HEK293 (cell line): ENCODE measurements around the gene ACSS1.
"Not testable (repeated sequence)": the region's sequence is repeated elsewhere in the genome, so short reads cannot be mapped to it uniquely, and the experiment has no call there.

Experiments
- CTCF ChIA-PET: fragments of 350-600 bp; formaldehyde crosslinking; extraction: SDS; loops from one replicate; lab custom pipeline; 2021; ENCODE audit warnings: antibody characterized with exemption; lab: Yijun Ruan, JAX
- POLR2A ChIA-PET: fragments of 300-600 bp; formaldehyde crosslinking; extraction: SDS; loops from one replicate; lab custom pipeline; 2020; ENCODE audit warnings: antibody characterized with exemption, inconsistent platforms; lab: Yijun Ruan, JAX
- H3K27ac ChIP-seq: fragments of 200-500 bp; sonication (Bioruptor generic); 2 replicates; pipeline ENCODE4 v1.5.1; 2014; ENCODE audit warnings: low read depth, low read length, control low read depth, inconsistent platforms; ENCODE audit errors: extremely low read depth
- H3K36me3 ChIP-seq, 2 experiments: fragments of 200-500 bp in 1 of 2; sonication (Bioruptor generic) in 1 of 2; 1 replicate in 1 of 2; 2 replicates in 1 of 2; pipeline ENCODE4 v1.5.1; 2014 to 2017; ENCODE audit warnings: inconsistent platforms in 2 of 2, low read length in 2 of 2; ENCODE audit not compliant: control insufficient read depth in 2 of 2, insufficient read depth in 1 of 2
- H3K4me1 ChIP-seq: fragments of 200-500 bp; sonication (Bioruptor generic); 2 replicates; pipeline ENCODE4 v1.5.1; 2014; ENCODE audit warnings: mild to moderate bottlenecking, low read length, inconsistent platforms; ENCODE audit not compliant: control insufficient read depth, insufficient read depth
- H3K4me3 ChIP-seq: 2 replicates; pipeline ENCODE4 v1.5.1; 2011; ENCODE audit warnings: low read depth, mild to moderate bottlenecking, control low read depth, low read length, moderate library complexity
- H3K9me3 ChIP-seq: fragments of 200-500 bp; sonication (Bioruptor generic); 2 replicates; pipeline ENCODE4 v1.5.1; 2014; ENCODE audit warnings: low read depth, low read length, inconsistent platforms; ENCODE audit not compliant: control insufficient read depth, insufficient read depth
- MZF1 ChIP-seq: fragments of 450-650 bp; formaldehyde crosslinking; IDR thresholded peaks from 2 replicates; pipeline ENCODE4 v1.5.1; 2017; ENCODE audit warnings: missing biosample characterization, missing genetic modification characterization, borderline replicate concordance
- SALL2 ChIP-seq: fragments of 450-650 bp; formaldehyde crosslinking; IDR thresholded peaks from 2 replicates; pipeline ENCODE4 v1.5.0; 2017; ENCODE audit warnings: missing biosample characterization, mild to moderate bottlenecking, missing genetic modification characterization, borderline replicate concordance
- SETDB1 ChIP-seq: IDR thresholded peaks from one replicate; pipeline ENCODE4 v1.6.1; 2017; ENCODE audit warnings: mild to moderate bottlenecking, low read length, moderate library complexity, mixed read lengths; ENCODE audit not compliant: insufficient read length
- SP7 ChIP-seq: fragments of 450-650 bp; formaldehyde crosslinking; IDR thresholded peaks from 2 replicates; pipeline ENCODE4 v1.5.1; 2016; ENCODE audit warnings: missing biosample characterization, missing genetic modification characterization
- ZFHX2 ChIP-seq: fragments of 450-650 bp; formaldehyde crosslinking; conservative IDR thresholded peaks from 2 replicates; pipeline ENCODE4 v1.5.1; 2016; ENCODE audit warnings: missing biosample characterization, missing genetic modification characterization
- ZFP3 ChIP-seq: fragments of 450-650 bp; formaldehyde crosslinking; IDR thresholded peaks from 2 replicates; pipeline ENCODE4 v1.5.1; 2016; ENCODE audit warnings: low read depth, missing biosample characterization, missing genetic modification characterization
- ZNF146 ChIP-seq: fragments of 450-650 bp; formaldehyde crosslinking; IDR thresholded peaks from 2 replicates; pipeline ENCODE4 v1.5.1; 2016; ENCODE audit warnings: missing biosample characterization, missing genetic modification characterization
- ZNF221 ChIP-seq: fragments of 450-650 bp; formaldehyde crosslinking; IDR thresholded peaks from 2 replicates; pipeline ENCODE4 v1.5.1; 2017; ENCODE audit warnings: missing biosample characterization, missing genetic modification characterization, borderline replicate concordance
- ZNF394 ChIP-seq: fragments of 450-650 bp; formaldehyde crosslinking; IDR thresholded peaks from 2 replicates; pipeline ENCODE4 v1.5.1; 2016; ENCODE audit warnings: missing biosample characterization, missing genetic modification characterization, mild to moderate bottlenecking, moderate library complexity, borderline replicate concordance
- ZNF521 ChIP-seq: fragments of 450-650 bp; formaldehyde crosslinking; IDR thresholded peaks from 2 replicates; pipeline ENCODE4 v1.5.1; 2017; ENCODE audit warnings: missing biosample characterization, mild to moderate bottlenecking, missing genetic modification characterization
- ZNF600 ChIP-seq: fragments of 450-650 bp; formaldehyde crosslinking; IDR thresholded peaks from 2 replicates; pipeline ENCODE4 v1.5.1; 2016; ENCODE audit warnings: missing biosample characterization, missing genetic modification characterization
- ZNF629 ChIP-seq: fragments of 450-650 bp; formaldehyde crosslinking; IDR thresholded peaks from 2 replicates; pipeline ENCODE4 v1.5.1; 2017; ENCODE audit warnings: missing biosample characterization, missing genetic modification characterization
- ZNF658 ChIP-seq: fragments of 450-650 bp; formaldehyde crosslinking; IDR thresholded peaks from 2 replicates; pipeline ENCODE4; 2016; ENCODE audit warnings: missing biosample characterization, missing genetic modification characterization
- ZNF670 ChIP-seq: fragments of 450-650 bp; formaldehyde crosslinking; IDR thresholded peaks from 2 replicates; pipeline ENCODE4 v1.5.1; 2016; ENCODE audit warnings: missing biosample characterization, missing genetic modification characterization, low read depth
- ZNF785 ChIP-seq: fragments of 450-650 bp; formaldehyde crosslinking; IDR thresholded peaks from 2 replicates; pipeline ENCODE4 v1.5.1; 2016; ENCODE audit warnings: missing biosample characterization, missing genetic modification characterization
- ZSCAN30 ChIP-seq: fragments of 450-650 bp; IDR thresholded peaks from 2 replicates; pipeline ENCODE4 v1.5.1; 2018; ENCODE audit warnings: missing biosample characterization, mild to moderate bottlenecking, missing genetic modification characterization, moderate library complexity
- TF ChIP-seq, protein P1 (sequence below): fragments of 450-650 bp; IDR thresholded peaks from 2 replicates; pipeline ENCODE4 v1.5.1; 2018; ENCODE audit warnings: missing biosample characterization, missing genetic modification characterization
- TF ChIP-seq, protein P2 (sequence below): fragments of 450-650 bp; formaldehyde crosslinking; IDR thresholded peaks from 2 replicates; pipeline ENCODE4 v1.5.1; 2017; ENCODE audit warnings: missing biosample characterization, mild to moderate bottlenecking, missing genetic modification characterization, moderate library complexity
- TF ChIP-seq, protein P3 (sequence below): fragments of 450-650 bp; formaldehyde crosslinking; IDR thresholded peaks from 2 replicates; pipeline ENCODE4 v1.5.1; 2016; ENCODE audit warnings: missing biosample characterization, missing genetic modification characterization

The ACSS1 gene

DNA sequence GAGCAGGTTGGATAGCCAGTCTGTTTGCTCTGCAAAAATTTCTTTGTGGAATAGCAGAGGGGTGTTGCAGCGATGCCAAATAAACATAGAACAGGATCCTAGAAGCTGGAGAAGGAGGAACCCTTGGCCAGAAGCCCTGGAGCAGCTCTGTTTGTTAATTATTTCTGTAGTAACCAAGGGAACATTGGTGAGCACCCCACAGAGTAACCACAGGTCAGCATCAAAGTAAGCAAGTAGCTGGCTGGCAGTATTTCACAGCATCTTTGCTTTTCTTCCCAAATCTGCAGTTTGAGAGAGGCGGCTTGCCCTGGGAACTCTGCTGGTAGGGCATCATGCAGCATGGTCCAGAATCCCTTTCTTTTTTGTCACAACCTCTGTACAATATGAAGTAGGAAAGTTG lies 52.7 kb downstream of the ACSS1 start:
- TF ChIP-seq ZNF629 (tag by site-specific recombination), result no peak
- TF ChIP-seq ZFP3 (tag by site-specific recombination), result no peak
- TF ChIP-seq, protein P1, sequence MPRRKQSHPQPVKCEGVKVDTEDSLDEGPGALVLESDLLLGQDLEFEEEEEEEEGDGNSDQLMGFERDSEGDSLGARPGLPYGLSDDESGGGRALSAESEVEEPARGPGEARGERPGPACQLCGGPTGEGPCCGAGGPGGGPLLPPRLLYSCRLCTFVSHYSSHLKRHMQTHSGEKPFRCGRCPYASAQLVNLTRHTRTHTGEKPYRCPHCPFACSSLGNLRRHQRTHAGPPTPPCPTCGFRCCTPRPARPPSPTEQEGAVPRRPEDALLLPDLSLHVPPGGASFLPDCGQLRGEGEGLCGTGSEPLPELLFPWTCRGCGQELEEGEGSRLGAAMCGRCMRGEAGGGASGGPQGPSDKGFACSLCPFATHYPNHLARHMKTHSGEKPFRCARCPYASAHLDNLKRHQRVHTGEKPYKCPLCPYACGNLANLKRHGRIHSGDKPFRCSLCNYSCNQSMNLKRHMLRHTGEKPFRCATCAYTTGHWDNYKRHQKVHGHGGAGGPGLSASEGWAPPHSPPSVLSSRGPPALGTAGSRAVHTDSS, result no peak
- no peak for TF ChIP-seq ZNF658 (tag by site-specific recombination)
- TF ChIP-seq ZNF521, result no peak
- TF ChIP-seq ZNF600 (tag by site-specific recombination), result no peak
- TF ChIP-seq ZNF785 (tag by site-specific recombination), result no peak
- ChIA-PET CTCF (no interaction called here), POLR2A (no interaction called here)
- H3K9me3 ChIP-seq, result no peaks in the 10 kb centered on the region
- H3K4me1 ChIP-seq, result no peaks in the 10 kb centered on the region
- H3K36me3 ChIP-seq, result peaks cover 0 to 19% of the 10 kb centered on the region in 2 experiments; a peak in 1 of 3 replicates
- H3K4me3 ChIP-seq, result no peak overlapping the region
- H3K27ac ChIP-seq, result no peak overlapping the region

GRCh38 chr20:25003002-25003401 lies 54.9 kb downstream of the ACSS1 start:
- Histone ChIP-seq H3K4me1 (no peaks in the 10 kb centered on the region), H3K4me3 (no peak overlapping the region), H3K9me3 (no peaks in the 10 kb centered on the region), H3K36me3 (peaks cover 0 to 14% of the 10 kb centered on the region in 2 experiments; a peak in 1 of 3 replicates), H3K27ac (no peak overlapping the region)
- ChIA-PET POLR2A (no interaction called here), CTCF (interaction anchor here (0.8 kb wide), 1 partner anchor 176 kb away, joined by 3 read pairs; no protein-coding TSS in a partner anchor)
- no peak for TF ChIP-seq ZNF600 (tag by site-specific recombination)
- peak; percentile 16 for TF ChIP-seq SETDB1

DNA sequence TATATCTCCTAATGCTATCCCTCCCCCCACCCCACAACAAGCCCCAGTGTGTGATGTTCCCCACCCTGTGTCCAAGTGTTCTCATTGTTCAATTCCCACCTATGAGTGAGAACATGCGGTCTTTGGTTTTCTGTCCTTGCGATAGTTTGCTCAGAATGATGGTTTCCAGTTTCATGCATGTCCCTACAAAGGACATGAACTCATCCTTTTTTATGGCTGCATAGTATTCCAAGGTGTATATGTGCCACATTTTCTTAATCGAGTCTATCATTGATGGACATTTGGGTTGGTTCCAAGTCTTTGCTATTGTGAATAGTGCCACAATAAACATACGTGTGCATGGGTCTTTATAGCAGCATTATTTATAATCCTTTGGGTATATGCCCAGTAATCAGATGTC lies 56.6 kb downstream of the ACSS1 start:
- H3K4me1 ChIP-seq, H3K27ac ChIP-seq, H3K9me3 ChIP-seq, H3K4me3 ChIP-seq, H3K36me3 ChIP-seq, CTCF ChIA-PET, POLR2A ChIA-PET: not testable (repeated sequence)
- TF ChIP-seq ZNF146, result peak; percentile 92

DNA sequence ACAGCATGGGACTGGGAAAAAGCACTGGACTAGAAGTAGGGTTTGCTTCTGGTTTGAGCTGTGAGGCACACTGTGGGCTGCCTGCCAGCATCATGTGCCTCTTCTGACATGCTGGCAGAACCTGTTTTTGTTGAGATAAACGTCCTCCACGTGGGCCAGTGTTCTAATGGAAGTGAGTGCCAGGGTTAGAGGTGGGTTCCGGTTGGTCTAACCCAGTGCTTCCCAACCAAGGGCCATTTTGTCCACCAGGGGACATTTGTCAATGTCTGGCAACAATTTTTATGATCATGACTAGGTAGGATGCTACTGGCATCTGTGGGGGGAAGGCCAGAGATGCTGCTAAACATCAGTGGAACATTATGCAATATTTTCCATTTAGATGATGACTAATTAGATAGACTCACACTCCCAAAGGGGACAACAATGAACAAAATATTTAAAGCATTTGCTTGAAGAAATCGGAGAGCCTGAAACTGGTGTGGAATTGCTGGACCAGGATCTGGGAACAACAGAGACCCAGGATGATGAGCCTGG lies 57.6 kb downstream of the ACSS1 start:
- no peaks in the 10 kb centered on the region for H3K36me3 ChIP-seq
- POLR2A ChIA-PET, result no interaction called here
- CTCF ChIA-PET, result interaction anchor here (0.9 to 1.1 kb wide), 2 partner anchors 179 to 398 kb away, joined by 3 to 4 read pairs; no protein-coding TSS in a partner anchor
- no peak overlapping the region for H3K4me3 ChIP-seq
- H3K9me3 ChIP-seq, result no peaks in the 10 kb centered on the region
- no peaks in the 10 kb centered on the region for H3K4me1 ChIP-seq
- no peak overlapping the region for H3K27ac ChIP-seq
- TF ChIP-seq ZFHX2 (tag by site-specific recombination) (no peak), ZNF221 (tag by site-specific recombination) (no peak), SP7 (tag by site-specific recombination) (peak; percentile 24; the same call in 1 of the 2 replicates), SALL2 (tag by site-specific recombination) (no peak), MZF1 (tag by site-specific recombination) (no peak), ZNF394 (tag by site-specific recombination) (peak; percentile 20; the same call in 1 of the 2 replicates), ZNF670 (no peak), ZSCAN30 (no peak)
- TF ChIP-seq, protein P2, sequence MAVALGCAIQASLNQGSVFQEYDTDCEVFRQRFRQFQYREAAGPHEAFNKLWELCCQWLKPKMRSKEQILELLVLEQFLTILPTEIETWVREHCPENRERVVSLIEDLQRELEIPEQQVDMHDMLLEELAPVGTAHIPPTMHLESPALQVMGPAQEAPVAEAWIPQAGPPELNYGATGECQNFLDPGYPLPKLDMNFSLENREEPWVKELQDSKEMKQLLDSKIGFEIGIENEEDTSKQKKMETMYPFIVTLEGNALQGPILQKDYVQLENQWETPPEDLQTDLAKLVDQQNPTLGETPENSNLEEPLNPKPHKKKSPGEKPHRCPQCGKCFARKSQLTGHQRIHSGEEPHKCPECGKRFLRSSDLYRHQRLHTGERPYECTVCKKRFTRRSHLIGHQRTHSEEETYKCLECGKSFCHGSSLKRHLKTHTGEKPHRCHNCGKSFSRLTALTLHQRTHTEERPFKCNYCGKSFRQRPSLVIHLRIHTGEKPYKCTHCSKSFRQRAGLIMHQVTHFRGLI (tag by site-specific recombination), result no peak
- TF ChIP-seq, protein P3, sequence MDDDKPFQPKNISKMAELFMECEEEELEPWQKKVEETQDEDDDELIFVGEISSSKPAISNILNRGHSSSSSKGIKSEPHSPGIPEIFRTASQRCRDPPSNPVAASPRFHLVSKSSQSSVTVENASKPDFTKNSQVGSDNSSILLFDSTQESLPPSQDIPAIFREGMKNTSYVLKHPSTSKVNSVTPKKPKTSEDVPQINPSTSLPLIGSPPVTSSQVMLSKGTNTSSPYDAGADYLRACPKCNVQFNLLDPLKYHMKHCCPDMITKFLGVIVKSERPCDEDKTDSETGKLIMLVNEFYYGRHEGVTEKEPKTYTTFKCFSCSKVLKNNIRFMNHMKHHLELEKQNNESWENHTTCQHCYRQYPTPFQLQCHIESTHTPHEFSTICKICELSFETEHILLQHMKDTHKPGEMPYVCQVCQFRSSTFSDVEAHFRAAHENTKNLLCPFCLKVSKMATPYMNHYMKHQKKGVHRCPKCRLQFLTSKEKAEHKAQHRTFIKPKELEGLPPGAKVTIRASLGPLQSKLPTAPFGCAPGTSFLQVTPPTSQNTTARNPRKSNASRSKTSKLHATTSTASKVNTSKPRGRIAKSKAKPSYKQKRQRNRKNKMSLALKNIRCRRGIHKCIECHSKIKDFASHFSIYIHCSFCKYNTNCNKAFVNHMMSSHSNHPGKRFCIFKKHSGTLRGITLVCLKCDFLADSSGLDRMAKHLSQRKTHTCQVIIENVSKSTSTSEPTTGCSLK (tag by site-specific recombination), result no peak
